Measurements from ENCODE around the gene PABPN1L.

The PABPN1L gene, protein sequence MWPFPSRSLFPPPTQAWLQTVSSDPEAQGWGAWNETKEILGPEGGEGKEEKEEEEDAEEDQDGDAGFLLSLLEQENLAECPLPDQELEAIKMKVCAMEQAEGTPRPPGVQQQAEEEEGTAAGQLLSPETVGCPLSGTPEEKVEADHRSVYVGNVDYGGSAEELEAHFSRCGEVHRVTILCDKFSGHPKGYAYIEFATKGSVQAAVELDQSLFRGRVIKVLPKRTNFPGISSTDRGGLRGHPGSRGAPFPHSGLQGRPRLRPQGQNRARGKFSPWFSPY

GRCh38 chr16:88866151-88866920, at the start of gene PABPN1L:
PABPN1L (minus strand) TSS chr16:88866660; CDS start chr16:88866606, 54 bp downstream.
- in situ Hi-C loops (cut with HindIII; ENCODE audit: low sequenced_read_pairs): no loop called here

DNA sequence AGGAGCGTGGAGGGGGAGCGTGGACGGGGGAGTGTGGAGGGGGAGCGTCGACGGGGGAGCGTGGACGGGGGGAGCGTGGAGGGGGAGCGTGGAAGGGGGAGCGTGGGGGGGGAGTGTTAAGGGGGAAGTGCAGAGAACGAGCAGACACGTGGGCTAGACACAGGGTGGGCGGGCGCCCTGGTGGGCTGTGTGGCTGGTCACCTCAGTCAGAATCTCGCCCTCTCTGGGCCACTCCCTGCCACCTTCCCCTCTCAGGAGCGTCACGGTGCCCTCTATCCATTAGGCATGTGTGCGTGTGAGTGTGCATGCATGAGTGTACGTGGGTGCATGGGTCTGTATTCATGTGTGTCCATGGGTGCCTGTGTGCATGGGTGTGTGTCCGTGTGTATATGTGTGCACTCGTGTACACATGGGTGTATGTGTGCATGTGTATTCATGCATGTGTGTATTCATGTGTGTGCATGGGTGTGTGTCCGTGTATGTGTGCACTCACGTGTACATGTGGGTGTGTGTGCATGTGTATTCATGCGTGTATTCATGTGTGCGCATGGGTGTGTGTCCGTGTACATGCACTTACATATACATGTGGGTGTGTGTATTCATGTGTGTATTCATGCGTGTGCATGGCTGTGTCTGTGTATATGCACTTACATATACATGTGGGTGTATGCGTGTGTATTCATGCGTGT, 49.3 kb upstream of the PABPN1L start:
- in situ Hi-C loops (cut with HindIII; ENCODE audit: low sequenced_read_pairs): no loop called here

DNA sequence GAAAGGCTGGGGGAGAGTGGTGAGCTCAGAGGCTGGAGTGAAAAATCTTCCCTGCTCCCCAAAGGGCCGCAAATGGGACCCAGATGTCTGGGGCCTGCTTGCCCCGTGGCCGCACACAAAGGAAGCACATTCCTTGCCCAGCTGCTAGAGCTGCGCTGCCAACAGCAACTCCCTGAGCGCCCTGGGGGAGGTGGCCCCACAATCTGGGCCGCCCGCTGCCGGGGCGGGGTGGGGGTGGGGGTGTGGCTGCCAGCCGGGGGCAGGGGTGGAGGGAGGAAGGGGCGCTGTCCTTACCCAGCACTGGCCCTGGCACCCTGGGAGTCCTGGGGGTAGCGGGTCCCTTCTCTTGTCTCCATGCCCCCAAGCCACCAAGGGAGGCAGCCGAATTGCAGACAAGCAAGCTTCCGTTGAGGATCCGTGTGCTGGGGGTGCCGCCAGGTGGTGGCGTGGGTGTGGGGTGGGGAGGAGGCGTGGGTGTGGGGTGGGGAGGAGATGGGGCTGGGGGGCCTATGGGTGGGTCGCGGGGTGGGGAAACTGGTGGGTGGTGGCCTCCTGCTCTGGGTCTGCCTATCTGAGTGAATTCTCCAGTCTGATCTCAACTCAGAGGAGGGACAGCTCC, 48.4 kb upstream of the PABPN1L start:
- in situ Hi-C loops (cut with HindIII; ENCODE audit: low sequenced_read_pairs): no loop called here

- in situ Hi-C loops (cut with HindIII; ENCODE audit: low sequenced_read_pairs): no loop called here
These were observed 47.4 kb upstream of the PABPN1L start for GRCh38 chr16:88913870-88914269.

DNA sequence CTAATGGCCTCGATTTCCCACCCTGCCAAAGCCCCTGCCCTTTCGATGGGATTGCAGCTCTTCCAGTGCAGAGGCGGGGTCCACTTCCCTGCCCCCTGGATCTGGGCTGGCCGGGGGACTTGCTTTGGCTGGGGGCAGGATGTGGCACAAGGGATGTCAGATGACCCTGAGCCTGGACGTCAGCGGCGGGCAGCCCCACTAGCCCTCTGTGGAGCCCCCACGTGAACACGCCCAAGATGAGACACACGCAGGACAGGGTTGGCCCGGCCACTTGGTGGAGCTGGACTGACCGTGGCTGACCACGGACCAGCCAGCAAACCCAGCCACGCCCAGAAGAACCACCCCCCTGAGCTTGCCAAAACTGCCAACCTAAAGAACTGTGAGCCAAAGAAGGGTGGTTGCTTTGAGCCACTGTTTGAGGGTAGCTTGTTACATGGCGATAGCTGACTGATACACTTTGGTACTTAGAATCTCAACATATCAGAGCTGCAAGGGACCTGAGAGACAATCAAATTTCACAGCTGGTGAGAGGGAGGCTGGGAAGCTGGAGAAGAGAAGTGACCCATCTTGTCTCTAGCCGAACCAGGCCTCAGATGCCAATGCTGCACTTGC, 46.6 kb upstream of the PABPN1L start:
- in situ Hi-C loops (cut with HindIII; ENCODE audit: low sequenced_read_pairs): no loop called here

DNA sequence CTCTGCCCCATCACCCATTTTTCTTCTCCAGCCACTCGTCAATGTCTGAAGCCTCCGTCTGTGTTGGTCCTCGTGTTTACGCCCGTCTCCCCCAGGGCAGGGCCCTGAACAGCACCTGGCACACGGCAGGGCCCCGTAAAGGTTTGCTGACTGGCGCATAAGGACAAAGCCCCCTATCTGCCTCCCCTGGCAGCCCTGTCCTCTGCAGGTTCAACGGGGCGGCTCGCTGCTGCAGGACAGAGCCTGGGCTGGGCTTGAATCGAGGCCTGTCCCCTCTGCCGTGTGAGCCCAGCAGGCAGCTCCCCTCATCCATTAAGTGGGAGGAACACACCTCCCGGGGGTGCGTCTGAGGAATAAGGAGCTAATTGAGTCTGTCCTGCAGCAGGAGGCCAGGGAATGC, 46.1 kb upstream of the PABPN1L start:
- in situ Hi-C loops (cut with HindIII; ENCODE audit: low sequenced_read_pairs): no loop called here

- in situ Hi-C loops (cut with HindIII; ENCODE audit: low sequenced_read_pairs): no loop called here
These were observed 45.5 kb upstream of the PABPN1L start for GRCh38 chr16:88911946-88912310.

GRCh38 chr16:88911136-88911945, 44.9 kb upstream of the PABPN1L start:
- in situ Hi-C loops (cut with HindIII; ENCODE audit: low sequenced_read_pairs): no loop called here

DNA sequence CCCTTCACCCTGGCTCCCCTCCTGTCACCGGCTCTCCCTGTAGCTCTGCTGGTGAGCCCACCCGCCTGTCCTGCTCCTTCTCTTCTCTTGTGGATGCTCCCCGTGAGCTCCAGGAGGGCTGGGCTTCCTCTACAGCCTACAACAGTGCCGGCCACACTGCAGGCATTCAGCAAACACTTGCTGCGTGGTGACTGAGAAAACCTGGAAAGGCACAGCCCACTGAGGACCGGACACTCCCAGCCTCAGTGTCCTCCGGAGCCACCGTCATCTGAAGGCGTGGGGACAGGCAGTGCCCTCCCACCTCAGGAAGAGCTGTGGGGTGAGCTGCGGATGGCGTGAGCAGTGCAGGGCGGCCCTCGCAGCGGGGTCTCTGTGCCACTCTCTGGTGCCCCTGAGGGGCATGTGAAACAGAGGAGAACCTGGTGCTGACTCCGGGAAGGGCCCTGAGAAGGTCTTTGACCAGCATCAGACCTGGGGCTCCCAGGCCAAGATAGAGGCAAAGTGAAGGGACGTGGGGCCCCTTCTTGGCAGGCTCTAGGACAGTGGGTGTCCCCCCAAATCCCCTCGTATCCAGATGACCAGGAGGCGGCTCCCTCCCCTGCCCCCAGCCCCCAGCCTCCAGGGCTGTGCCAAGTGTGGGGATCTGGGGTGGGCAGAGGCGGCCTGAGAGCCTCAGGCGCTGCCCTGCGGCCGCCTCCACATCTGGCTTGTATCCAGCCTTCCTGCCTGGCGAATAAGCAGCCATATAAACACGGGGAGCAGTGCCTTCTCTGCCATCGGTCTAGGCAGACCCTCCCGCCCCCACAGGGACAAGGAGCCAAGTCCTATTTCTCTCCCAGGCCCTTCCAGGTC, 44.0 kb upstream of the PABPN1L start:
- in situ Hi-C loops (cut with HindIII; ENCODE audit: low sequenced_read_pairs): no loop called here

DNA sequence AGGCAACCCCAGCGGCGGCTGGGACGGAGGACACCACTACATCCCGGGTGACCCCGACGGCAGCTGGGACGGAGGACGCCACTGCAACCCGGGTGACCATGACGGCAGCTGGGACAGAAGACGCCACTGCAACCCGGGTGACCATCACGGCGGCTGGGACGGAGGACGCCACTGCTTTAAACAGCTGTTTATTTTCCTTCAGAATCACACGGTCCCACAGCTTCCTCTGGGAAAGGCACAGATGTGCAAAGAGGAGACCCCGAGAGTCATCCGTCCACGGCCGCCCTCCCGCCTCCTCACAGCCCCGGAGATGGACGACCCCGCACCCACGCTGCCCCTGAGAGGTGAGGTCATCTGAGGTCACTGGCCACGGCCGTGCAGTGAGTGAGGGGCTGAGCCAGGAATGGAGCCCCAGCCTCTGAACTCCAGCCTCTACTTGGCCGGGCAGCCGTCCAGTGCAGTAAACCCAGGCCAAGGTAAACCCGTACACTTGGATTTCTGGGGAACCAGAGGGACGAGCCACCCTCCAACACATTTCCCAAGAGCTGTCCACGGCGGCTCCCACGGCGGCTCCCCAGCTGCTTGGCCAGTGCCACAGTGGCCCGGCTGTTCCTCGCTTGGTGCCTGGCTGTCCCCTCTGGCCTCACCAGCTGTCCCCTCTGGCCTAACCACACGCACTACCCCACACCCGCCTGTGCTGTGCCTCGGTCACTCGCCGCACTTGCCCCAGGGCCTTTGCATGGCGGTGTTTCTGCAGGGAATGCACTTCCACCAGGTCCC, 43.2 kb upstream of the PABPN1L start:
- in situ Hi-C loops (cut with HindIII; ENCODE audit: low sequenced_read_pairs): no loop called here

GRCh38 chr16:88908307-88908706, 41.8 kb upstream of the PABPN1L start:
- in situ Hi-C loops (cut with HindIII; ENCODE audit: low sequenced_read_pairs): no loop called here

GRCh38 chr16:88907768-88908167, 41.3 kb upstream of the PABPN1L start:
- in situ Hi-C loops (cut with HindIII; ENCODE audit: low sequenced_read_pairs): no loop called here

DNA sequence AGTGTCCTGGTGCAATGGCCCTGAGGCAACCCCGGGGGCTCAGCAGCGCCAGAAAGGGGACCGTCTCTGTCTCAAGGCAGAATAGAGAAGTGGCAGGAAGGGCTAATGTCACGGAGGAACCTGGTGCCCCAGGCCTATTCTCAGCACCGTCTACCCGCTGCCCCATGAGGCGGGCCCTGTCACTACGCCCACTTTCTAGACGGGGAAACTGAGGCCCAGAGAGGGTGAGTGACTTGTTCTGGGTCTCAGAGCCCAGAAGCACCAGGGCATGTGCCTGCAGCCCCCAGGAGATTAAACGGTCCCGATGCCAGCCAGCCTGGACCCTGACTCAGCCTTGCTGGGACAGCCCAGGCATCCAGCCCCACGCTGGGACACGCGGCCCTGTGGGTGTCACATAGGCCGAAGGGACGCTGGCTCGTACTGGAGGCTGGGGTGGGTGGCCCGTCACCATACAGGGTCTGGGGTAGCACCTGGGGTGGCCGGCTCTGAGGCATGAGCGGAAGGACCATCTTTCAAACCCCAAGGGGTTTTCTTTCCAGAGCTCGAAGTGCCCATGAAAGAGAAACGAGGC, 40.2 kb upstream of the PABPN1L start:
- in situ Hi-C loops (cut with HindIII; ENCODE audit: low sequenced_read_pairs): no loop called here

DNA sequence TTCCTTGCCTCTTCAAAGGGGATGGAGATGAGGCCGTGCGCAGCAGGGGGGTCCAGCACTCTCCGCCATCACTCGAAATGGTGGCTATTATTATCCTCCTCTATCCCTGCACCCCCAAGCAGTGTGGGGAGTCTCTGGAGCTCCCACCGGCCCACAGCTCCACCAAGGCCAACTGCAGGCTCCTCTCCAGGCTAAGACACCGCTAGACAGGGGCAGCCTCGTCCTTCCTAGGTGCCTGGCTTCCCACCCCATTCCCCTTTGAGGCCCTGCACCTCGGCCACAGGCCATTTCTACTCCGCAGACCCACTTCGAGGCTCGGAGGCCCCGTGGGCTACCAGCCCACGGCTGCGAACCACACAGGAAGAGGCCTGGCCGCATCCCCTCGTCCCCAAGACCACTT, 39.6 kb upstream of the PABPN1L start:
- in situ Hi-C loops (cut with HindIII; ENCODE audit: low sequenced_read_pairs): no loop called here

DNA sequence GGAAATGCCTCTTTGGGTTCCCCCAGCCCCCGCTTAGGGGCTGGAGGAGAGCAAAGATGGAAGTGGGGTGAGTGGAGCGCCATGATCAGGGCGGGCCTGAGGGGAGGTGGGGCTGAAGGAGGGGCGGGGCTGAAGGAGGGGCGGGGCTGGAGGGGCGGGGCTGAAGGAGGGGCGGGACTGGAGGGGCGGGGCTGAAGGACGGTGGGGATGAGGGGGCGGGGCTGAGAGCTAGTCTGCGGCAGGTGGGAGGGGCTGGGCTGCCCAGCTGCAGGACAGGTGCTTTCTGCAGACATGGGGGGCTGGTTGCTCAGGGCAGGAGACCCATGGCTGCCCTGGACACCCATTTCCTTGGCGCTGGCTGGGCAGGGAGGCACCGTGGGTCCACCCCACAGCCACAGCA, 39.1 kb upstream of the PABPN1L start:
- in situ Hi-C loops (cut with HindIII; ENCODE audit: low sequenced_read_pairs): no loop called here

GRCh38 chr16:88904676-88905365, 38.4 kb upstream of the PABPN1L start:
- in situ Hi-C loops (cut with HindIII; ENCODE audit: low sequenced_read_pairs): no loop called here

DNA sequence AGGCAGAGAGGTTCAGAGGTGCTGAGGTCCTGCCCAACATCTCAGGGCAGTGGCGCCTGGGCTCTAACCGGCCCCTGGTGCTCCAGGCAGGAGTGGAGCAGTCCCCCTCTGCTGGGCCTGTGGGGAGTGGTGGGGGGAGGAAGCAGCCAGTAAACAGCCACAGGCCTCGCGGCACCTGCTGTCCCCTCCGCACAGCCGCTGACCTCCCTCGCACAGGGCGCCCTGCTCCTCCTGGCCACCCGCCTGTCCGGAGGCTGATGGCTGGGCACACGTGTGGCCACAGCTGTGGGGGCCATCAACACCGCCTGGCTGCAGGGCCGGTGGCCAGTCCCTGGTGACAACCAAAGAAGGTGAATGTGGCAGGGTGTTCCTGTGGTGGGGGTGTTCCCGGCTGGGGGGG, 36.8 kb upstream of the PABPN1L start:
- in situ Hi-C loops (cut with HindIII; ENCODE audit: low sequenced_read_pairs): no loop called here

- in situ Hi-C loops (cut with HindIII; ENCODE audit: low sequenced_read_pairs): no loop called here
These were observed 36.3 kb upstream of the PABPN1L start for GRCh38 chr16:88902744-88903143.

All from DLD1 (cell line).